Adrenal gland (tissue), 5 donors: ENCODE data around the gene TMCC3.

ENCODE experiments used
- POLR2A ChIP-seq, 2 donors: fragments of 450-650 bp; IDR thresholded peaks; one replicate each; pipeline ENCODE4 v1.6.1; 2017; ENCODE audit warnings: antibody characterized with exemption in 2 of 2, mild to moderate bottlenecking in 2 of 2, moderate library complexity in 1 of 2
- TF ChIP-seq, protein P1 (sequence below), 6 experiments: fragments of 450-650 bp in 4 of 6; fragments of 200-600 bp in 2 of 6; sonication (generic) in 1 of 6; IDR thresholded peaks; 1 replicate in 5 of 6; 2 replicates in 1 of 6; pipeline versions ENCODE4 v1.5.1 to v1.8.0; 2016 to 2021; ENCODE audit warnings: antibody characterized with exemption in 6 of 6, mild to moderate bottlenecking in 2 of 6, moderate library complexity in 1 of 6
- donor health status: DM: no; HTN: no; CAD: no.

DNA sequence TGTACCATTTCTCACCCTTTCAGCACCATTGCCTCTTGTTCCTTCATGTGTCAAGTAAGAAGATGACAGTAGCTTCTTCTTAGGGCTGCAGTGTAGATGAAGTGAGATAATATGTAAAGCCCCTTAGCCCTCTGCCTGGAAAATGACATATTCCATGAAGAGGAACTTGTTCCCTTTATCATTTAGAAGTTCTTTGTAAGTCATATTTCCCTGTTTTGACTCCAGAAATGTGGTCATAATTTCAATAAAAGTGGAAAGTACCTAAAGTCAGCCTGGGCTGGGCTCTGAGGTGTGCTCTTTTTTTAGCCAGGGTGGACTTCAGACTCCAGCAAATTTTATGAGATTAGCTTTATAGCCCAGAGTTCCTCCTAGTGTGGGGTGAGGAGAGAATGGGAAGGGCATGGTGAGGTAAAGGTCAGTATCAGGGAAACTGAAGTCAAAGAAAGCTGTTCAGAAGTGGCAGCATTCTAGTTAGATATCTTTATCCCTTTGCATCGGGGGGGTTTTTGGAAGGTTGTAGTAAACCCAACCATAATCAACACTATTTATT lies 92.5 kb downstream of the TMCC3 start:
- TF ChIP-seq, protein P1, sequence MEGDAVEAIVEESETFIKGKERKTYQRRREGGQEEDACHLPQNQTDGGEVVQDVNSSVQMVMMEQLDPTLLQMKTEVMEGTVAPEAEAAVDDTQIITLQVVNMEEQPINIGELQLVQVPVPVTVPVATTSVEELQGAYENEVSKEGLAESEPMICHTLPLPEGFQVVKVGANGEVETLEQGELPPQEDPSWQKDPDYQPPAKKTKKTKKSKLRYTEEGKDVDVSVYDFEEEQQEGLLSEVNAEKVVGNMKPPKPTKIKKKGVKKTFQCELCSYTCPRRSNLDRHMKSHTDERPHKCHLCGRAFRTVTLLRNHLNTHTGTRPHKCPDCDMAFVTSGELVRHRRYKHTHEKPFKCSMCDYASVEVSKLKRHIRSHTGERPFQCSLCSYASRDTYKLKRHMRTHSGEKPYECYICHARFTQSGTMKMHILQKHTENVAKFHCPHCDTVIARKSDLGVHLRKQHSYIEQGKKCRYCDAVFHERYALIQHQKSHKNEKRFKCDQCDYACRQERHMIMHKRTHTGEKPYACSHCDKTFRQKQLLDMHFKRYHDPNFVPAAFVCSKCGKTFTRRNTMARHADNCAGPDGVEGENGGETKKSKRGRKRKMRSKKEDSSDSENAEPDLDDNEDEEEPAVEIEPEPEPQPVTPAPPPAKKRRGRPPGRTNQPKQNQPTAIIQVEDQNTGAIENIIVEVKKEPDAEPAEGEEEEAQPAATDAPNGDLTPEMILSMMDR (IDR thresholded peaks at IDR 0.05) = no peak
- TF ChIP-seq POLR2A (IDR thresholded peaks at IDR 0.05) = no peak
